Right atrium auricular region (tissue), 2 donors: ENCODE results near the gene GRAP2. TPM values are rescaled to one million over a fixed set of nuclear protein-coding genes. Genes with fewer than 3 reads are reported as not detected.

Experiments
- DNase-seq: peaks from one replicate; pipeline ENCODE4 v3.0.0-alpha.2; 2019; ENCODE audit warnings: low spot score
- H3K27ac ChIP-seq, 2 donors: fragments of 200-600 bp; sonication (generic); 1 replicate in 1 of 2; 2 replicates in 1 of 2; pipeline ENCODE4 v1.5.1; 2016 to 2019
- H3K27me3 ChIP-seq, 2 donors: fragments of 200-600 bp; sonication (generic); one replicate each; pipeline versions ENCODE4 v1.5.1 to v1.6.0; 2017 to 2019
- H3K36me3 ChIP-seq: fragments of 200-600 bp; sonication (generic); one replicate; pipeline ENCODE4 v1.5.1; 2016
- H3K4me1 ChIP-seq, 2 donors: fragments of 200-600 bp; sonication (generic); one replicate each; pipeline versions ENCODE4 v1.5.1 to v1.6.0; 2017 to 2019
- H3K4me3 ChIP-seq, 2 donors: fragments of 200-600 bp; sonication (generic); 1 replicate in 1 of 2; 2 replicates in 1 of 2; pipeline ENCODE4 v1.5.1; 2017 to 2019; ENCODE audit warnings: mild to moderate bottlenecking in 1 of 2, moderate library complexity in 1 of 2
- H3K9me3 ChIP-seq, 2 donors: fragments of 200-600 bp; sonication (generic); one replicate each; pipeline ENCODE4 v1.5.1; 2019
- CTCF ChIP-seq, 2 donors: fragments of 200-600 bp; sonication (generic); IDR thresholded peaks; one replicate each; pipeline ENCODE4 v1.5.1; 2019; ENCODE audit warnings: antibody characterized with exemption in 2 of 2
- total RNA-seq, 2 donors: library from RNA; depleted of rRNA; stranded (reverse); fragments of >200 nt; gene quantifications; one replicate each; pipeline ENCODE4 v1.1.0, GENCODE V29; 2016

The GRAP2 gene
- total RNA-seq, 2 donors from 2014 or later, result 1.3 to 2.4 TPM

GRCh38 chr22:39940757-39941305 is 39.9 kb downstream of the GRAP2 start:
- Histone ChIP-seq H3K4me1 (no peaks in the 10 kb centered on the region), H3K27ac (no peak overlapping the region), H3K4me3 (no peak overlapping the region), H3K27me3 (no peaks in the 10 kb centered on the region), H3K9me3 (no peaks in the 10 kb centered on the region), H3K36me3 (no peaks in the 10 kb centered on the region)
- no peak for TF ChIP-seq CTCF (IDR thresholded peaks at IDR 0.05)
- DNase-seq, result no peak

- Histone ChIP-seq H3K27ac (no peak overlapping the region), H3K9me3 (no peaks in the 10 kb centered on the region), H3K36me3 (no peaks in the 10 kb centered on the region), H3K4me1 (peaks cover 0 to under 1% of the 10 kb centered on the region in 2 donors), H3K4me3 (no peak overlapping the region), H3K27me3 (no peaks in the 10 kb centered on the region)
- DNase-seq, result no peak
- TF ChIP-seq CTCF (IDR thresholded peaks at IDR 0.05), result no peak
Measured at GRCh38 chr22:39941601-39942000, 40.7 kb downstream of the GRAP2 start.

- no peak for DNase-seq
- Histone ChIP-seq H3K27me3 (no peaks in the 10 kb centered on the region), H3K4me1 (peaks cover 0 to 6% of the 10 kb centered on the region in 2 donors), H3K27ac (no peak overlapping the region), H3K9me3 (no peaks in the 10 kb centered on the region), H3K36me3 (no peaks in the 10 kb centered on the region), H3K4me3 (no peak overlapping the region)
- no peak for TF ChIP-seq CTCF (IDR thresholded peaks at IDR 0.05)
Measured at GRCh38 chr22:39942439-39943230, 41.8 kb downstream of the GRAP2 start.

GRCh38 chr22:39943337-39943736 is 42.5 kb downstream of the GRAP2 start:
- no peaks in the 10 kb centered on the region for H3K27me3 ChIP-seq
- no peak for TF ChIP-seq CTCF (IDR thresholded peaks at IDR 0.05)
- no peaks in the 10 kb centered on the region for H3K9me3 ChIP-seq
- no peak overlapping the region for H3K4me3 ChIP-seq
- no peak for DNase-seq
- H3K36me3 ChIP-seq, result no peaks in the 10 kb centered on the region
- peaks cover 0 to 6% of the 10 kb centered on the region in 2 donors for H3K4me1 ChIP-seq
- no peak overlapping the region for H3K27ac ChIP-seq

- DNase-seq, result no peak
Measured at GRCh38 chr22:39943953-39944872, 43.3 kb downstream of the GRAP2 start.

More at GRCh38 chr22:39943953-39944872, 43.3 kb downstream of the GRAP2 start:
- H3K9me3 ChIP-seq, result no peaks in the 10 kb centered on the region
- H3K4me1 ChIP-seq, result peaks cover 0 to 6% of the 10 kb centered on the region in 2 donors
- H3K27me3 ChIP-seq, result no peaks in the 10 kb centered on the region
- H3K36me3 ChIP-seq, result no peaks in the 10 kb centered on the region
- H3K4me3 ChIP-seq, result no peak overlapping the region
- no peak for TF ChIP-seq CTCF (IDR thresholded peaks at IDR 0.05)
- H3K27ac ChIP-seq, result no peak overlapping the region
